ENCODE results near the gene SLC10A6. TPM values are rescaled to one million over a fixed set of nuclear protein-coding genes. Genes with fewer than 3 reads are reported as not detected.

Gene SLC10A6
- total and polyA plus RNA-seq, 10 of the 15 experiments (the other 5 are each of a cell fraction or from before 2014, with no cell fraction given), result 0.05 TPM; not detected in 9

DNA sequence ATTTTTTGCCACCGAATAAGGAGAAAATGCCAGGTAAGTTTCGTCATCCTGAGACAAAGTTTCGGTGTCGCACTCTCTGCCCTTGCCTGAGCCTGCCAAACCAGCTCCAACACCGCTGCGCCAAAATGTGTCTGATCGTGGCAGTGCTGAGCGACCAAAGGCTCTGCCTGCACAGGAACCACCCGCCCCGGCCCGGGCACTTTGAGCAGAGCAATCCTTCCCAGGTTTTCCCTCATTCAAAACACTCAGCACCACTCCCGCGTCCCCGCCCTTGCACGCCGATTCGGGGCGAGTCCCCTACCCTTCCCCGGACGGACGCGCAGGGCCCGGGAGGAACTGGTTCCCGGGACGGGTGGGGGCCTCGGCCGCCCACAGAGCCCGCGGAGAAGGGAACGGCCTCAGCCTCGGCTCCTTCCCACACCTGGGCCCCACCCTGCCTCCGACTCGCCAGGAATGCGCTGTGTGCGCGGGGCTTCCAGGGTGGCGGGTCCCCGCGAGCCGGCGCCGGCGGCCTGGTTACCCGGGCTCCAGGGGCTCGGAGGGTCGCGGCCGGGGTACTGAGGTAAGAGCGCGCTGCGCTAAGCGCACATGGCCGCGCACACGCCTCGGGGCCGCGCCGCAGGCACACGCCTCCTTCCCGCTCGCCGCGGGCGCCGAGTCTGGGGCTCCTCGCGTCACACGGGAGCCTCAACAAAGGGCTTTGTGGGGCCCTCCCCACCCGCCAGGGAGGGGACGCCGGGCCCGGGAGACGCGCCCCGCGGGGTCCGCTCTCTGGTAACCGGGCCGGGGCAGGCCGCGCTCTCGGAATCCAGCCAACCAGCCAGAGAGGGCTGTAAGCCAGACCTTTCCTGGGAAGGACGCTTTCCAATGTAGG is 42.8 kb upstream of the SLC10A6 start, which contains the start of gene C4orf36 (continued):
- TF ChIP-seq MYC (IDR thresholded peaks at IDR 0.05; ENCODE audit: insufficient read depth, insufficient read length, insufficient replicate concordance, low read length, severe bottlenecking) (no peak), CBFB (IDR thresholded peaks at IDR 0.05; ENCODE audit: low read depth) (no peak), STAT1 (conservative IDR thresholded peaks at IDR 0.05) (no peak), MYB (IDR thresholded peaks at IDR 0.05; ENCODE audit: borderline replicate concordance, low read depth, low read length) (no peak), WRNIP1 (IDR thresholded peaks at IDR 0.05; ENCODE audit: borderline replicate concordance, low read depth, low read length) (no peak), TCF12 (IDR thresholded peaks at IDR 0.05; ENCODE audit: low read depth, low read length) (no peak), NBN (IDR thresholded peaks at IDR 0.05) (no peak), NFIC (IDR thresholded peaks at IDR 0.05; ENCODE audit: low read depth, low read length) (no peak), PAX8 (IDR thresholded peaks at IDR 0.05) (no peak), ESRRA (IDR thresholded peaks at IDR 0.05; ENCODE audit: low read length) (no peak), RAD21 (IDR thresholded peaks at IDR 0.05; ENCODE audit: insufficient read depth, low read depth, low read length) (no peak), GATAD2B (conservative IDR thresholded peaks at IDR 0.05; ENCODE audit: low read depth) (peak; percentile 74), MXI1 (IDR thresholded peaks at IDR 0.05; ENCODE audit: low read depth, low read length) (no peak), POLR2AphosphoS2 (IDR thresholded peaks at IDR 0.05; ENCODE audit: low read depth, low read length) (no peak)
- TF ChIP-seq, protein P1, sequence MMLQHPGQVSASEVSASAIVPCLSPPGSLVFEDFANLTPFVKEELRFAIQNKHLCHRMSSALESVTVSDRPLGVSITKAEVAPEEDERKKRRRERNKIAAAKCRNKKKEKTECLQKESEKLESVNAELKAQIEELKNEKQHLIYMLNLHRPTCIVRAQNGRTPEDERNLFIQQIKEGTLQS (IDR thresholded peaks at IDR 0.05; ENCODE audit: borderline replicate concordance, extremely low read depth, low read depth, low read length), result no peak
- TF ChIP-seq, protein P2, sequence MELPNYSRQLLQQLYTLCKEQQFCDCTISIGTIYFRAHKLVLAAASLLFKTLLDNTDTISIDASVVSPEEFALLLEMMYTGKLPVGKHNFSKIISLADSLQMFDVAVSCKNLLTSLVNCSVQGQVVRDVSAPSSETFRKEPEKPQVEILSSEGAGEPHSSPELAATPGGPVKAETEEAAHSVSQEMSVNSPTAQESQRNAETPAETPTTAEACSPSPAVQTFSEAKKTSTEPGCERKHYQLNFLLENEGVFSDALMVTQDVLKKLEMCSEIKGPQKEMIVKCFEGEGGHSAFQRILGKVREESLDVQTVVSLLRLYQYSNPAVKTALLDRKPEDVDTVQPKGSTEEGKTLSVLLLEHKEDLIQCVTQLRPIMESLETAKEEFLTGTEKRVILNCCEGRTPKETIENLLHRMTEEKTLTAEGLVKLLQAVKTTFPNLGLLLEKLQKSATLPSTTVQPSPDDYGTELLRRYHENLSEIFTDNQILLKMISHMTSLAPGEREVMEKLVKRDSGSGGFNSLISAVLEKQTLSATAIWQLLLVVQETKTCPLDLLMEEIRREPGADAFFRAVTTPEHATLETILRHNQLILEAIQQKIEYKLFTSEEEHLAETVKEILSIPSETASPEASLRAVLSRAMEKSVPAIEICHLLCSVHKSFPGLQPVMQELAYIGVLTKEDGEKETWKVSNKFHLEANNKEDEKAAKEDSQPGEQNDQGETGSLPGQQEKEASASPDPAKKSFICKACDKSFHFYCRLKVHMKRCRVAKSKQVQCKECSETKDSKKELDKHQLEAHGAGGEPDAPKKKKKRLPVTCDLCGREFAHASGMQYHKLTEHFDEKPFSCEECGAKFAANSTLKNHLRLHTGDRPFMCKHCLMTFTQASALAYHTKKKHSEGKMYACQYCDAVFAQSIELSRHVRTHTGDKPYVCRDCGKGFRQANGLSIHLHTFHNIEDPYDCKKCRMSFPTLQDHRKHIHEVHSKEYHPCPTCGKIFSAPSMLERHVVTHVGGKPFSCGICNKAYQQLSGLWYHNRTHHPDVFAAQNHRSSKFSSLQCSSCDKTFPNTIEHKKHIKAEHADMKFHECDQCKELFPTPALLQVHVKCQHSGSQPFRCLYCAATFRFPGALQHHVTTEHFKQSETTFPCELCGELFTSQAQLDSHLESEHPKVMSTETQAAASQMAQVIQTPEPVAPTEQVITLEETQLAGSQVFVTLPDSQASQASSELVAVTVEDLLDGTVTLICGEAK (IDR thresholded peaks at IDR 0.05; ENCODE audit: borderline replicate concordance), result no peak
- TF ChIP-seq, protein P3, sequence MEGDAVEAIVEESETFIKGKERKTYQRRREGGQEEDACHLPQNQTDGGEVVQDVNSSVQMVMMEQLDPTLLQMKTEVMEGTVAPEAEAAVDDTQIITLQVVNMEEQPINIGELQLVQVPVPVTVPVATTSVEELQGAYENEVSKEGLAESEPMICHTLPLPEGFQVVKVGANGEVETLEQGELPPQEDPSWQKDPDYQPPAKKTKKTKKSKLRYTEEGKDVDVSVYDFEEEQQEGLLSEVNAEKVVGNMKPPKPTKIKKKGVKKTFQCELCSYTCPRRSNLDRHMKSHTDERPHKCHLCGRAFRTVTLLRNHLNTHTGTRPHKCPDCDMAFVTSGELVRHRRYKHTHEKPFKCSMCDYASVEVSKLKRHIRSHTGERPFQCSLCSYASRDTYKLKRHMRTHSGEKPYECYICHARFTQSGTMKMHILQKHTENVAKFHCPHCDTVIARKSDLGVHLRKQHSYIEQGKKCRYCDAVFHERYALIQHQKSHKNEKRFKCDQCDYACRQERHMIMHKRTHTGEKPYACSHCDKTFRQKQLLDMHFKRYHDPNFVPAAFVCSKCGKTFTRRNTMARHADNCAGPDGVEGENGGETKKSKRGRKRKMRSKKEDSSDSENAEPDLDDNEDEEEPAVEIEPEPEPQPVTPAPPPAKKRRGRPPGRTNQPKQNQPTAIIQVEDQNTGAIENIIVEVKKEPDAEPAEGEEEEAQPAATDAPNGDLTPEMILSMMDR (IDR thresholded peaks at IDR 0.05 in 2 of 3, conservative IDR thresholded peaks at IDR 0.05 in 1 of 3; ENCODE audit: control insufficient read depth in 2 of 3, extremely low read depth in 1 of 3, insufficient read depth in 1 of 3, low read depth in 3 of 3, low read length in 3 of 3), result 0 out of 6 replicates have a peak, but pooled peaks of 1 of the 3 experiments have one; percentile 5
- TF ChIP-seq, protein P4, sequence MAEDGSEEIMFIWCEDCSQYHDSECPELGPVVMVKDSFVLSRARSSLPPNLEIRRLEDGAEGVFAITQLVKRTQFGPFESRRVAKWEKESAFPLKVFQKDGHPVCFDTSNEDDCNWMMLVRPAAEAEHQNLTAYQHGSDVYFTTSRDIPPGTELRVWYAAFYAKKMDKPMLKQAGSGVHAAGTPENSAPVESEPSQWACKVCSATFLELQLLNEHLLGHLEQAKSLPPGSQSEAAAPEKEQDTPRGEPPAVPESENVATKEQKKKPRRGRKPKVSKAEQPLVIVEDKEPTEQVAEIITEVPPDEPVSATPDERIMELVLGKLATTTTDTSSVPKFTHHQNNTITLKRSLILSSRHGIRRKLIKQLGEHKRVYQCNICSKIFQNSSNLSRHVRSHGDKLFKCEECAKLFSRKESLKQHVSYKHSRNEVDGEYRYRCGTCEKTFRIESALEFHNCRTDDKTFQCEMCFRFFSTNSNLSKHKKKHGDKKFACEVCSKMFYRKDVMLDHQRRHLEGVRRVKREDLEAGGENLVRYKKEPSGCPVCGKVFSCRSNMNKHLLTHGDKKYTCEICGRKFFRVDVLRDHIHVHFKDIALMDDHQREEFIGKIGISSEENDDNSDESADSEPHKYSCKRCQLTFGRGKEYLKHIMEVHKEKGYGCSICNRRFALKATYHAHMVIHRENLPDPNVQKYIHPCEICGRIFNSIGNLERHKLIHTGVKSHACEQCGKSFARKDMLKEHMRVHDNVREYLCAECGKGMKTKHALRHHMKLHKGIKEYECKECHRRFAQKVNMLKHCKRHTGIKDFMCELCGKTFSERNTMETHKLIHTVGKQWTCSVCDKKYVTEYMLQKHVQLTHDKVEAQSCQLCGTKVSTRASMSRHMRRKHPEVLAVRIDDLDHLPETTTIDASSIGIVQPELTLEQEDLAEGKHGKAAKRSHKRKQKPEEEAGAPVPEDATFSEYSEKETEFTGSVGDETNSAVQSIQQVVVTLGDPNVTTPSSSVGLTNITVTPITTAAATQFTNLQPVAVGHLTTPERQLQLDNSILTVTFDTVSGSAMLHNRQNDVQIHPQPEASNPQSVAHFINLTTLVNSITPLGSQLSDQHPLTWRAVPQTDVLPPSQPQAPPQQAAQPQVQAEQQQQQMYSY (CRISPR knock-in tag; IDR thresholded peaks at IDR 0.05), result no peak
